GM10266 (cell line): ENCODE data around the gene ALOX15.
"Not testable (repeated sequence)": the region's sequence is repeated elsewhere in the genome, so short reads cannot be mapped to it uniquely, and the experiment has no call there.

Experiments used
- DNase-seq: peaks from one replicate; pipeline ENCODE4 v3.0.0; 2012; ENCODE audit errors: extremely low spot score
- TF ChIP-seq, protein P1 (sequence below): IDR thresholded peaks from 2 replicates; pipeline ENCODE4 v1.5.1; 2012; ENCODE audit warnings: mild to moderate bottlenecking, low read depth; ENCODE audit not compliant: control insufficient read depth, insufficient read depth; ENCODE audit errors: missing control alignments

ALOX15 gene, protein sequence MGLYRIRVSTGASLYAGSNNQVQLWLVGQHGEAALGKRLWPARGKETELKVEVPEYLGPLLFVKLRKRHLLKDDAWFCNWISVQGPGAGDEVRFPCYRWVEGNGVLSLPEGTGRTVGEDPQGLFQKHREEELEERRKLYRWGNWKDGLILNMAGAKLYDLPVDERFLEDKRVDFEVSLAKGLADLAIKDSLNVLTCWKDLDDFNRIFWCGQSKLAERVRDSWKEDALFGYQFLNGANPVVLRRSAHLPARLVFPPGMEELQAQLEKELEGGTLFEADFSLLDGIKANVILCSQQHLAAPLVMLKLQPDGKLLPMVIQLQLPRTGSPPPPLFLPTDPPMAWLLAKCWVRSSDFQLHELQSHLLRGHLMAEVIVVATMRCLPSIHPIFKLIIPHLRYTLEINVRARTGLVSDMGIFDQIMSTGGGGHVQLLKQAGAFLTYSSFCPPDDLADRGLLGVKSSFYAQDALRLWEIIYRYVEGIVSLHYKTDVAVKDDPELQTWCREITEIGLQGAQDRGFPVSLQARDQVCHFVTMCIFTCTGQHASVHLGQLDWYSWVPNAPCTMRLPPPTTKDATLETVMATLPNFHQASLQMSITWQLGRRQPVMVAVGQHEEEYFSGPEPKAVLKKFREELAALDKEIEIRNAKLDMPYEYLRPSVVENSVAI

DNA sequence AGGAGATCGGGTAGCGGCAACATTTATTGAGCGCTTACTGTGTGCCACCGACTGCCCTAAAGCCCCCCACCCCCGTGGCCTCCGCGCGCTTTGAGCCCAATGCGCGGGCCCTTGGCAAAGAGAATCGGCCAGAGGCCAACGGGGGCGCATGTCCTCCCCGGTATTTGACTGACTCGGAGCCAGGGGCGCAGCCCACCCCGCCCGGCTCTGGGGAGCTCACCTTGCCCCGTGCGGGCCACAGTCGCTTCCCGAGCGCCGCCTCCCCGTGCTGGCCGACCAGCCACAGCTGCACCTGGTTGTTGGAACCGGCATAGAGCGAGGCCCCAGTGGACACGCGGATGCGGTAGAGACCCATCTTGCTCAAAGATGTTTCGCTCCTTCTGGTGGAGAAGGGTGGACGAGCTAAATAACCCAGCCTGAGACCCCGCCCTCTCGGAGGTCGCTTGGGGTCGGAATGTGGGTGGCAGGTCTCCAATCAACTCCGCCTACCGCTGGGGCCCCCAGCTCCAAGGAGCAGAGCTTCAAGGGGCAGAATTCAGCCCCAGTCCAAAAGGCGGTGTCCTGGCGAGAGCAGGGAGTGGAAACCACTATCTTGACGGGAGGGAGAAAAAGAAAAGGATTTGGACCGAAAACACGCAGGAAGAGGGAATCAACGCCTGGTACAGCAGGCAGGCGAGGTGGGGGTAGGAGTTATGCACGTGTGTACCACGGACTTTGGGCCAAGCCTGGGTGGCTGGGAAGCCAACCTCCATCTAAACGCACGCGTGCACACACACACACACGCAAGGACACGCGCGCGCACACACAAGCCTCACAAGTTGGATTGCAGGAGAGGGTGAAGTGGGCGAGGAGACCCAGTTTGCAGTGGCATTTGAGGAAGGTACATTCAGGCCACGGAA lies at the start of gene ALOX15:
ALOX15 (minus strand) TSS at position 382 of the 899 bp plus-strand sequence; CDS start at position 355, 27 bp downstream.
- no peak for DNase-seq
- TF ChIP-seq, protein P1, sequence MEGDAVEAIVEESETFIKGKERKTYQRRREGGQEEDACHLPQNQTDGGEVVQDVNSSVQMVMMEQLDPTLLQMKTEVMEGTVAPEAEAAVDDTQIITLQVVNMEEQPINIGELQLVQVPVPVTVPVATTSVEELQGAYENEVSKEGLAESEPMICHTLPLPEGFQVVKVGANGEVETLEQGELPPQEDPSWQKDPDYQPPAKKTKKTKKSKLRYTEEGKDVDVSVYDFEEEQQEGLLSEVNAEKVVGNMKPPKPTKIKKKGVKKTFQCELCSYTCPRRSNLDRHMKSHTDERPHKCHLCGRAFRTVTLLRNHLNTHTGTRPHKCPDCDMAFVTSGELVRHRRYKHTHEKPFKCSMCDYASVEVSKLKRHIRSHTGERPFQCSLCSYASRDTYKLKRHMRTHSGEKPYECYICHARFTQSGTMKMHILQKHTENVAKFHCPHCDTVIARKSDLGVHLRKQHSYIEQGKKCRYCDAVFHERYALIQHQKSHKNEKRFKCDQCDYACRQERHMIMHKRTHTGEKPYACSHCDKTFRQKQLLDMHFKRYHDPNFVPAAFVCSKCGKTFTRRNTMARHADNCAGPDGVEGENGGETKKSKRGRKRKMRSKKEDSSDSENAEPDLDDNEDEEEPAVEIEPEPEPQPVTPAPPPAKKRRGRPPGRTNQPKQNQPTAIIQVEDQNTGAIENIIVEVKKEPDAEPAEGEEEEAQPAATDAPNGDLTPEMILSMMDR: no peak

DNA sequence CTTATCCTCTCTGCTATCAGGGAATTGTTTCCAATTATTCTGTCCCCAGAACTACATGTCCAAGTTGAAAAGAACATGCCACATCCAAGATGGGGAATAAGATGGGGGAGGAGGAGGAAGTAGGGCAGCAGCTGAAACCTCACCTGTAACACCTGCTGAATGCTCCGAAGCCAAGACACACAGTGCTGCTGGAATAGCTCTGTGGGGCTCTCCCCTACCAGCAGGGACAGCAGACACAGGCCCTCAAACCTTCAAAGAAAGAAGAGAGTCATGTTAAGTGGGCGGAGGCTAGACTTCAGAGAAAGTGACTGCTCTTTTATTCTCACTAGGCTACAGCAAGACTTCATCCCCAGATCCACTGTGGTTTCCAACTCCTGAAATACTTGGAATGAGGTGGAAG lies 49.3 kb upstream of the ALOX15 start:
- TF ChIP-seq, protein P1: no peak
- DNase-seq: no peak

DNA sequence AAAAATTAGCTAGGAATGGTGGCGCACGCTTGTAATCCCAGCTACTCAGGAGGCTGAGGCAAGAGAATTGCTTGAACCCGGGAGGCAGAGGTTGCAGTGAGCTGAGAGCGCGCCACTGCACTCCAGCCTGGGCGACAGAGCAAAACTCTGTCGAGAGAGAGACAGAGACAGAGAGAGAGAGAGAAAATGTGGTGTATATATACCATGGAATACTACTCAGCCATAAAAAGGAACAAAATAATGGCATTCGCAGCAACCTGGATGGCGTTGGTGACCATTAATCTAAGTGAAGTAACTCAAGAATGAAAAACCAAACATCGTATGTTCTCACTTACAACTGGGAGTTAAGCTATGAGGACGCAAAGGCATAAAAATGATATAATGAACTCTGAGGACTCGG lies 48.4 kb upstream of the ALOX15 start:
- DNase-seq: not testable (repeated sequence)

DNA sequence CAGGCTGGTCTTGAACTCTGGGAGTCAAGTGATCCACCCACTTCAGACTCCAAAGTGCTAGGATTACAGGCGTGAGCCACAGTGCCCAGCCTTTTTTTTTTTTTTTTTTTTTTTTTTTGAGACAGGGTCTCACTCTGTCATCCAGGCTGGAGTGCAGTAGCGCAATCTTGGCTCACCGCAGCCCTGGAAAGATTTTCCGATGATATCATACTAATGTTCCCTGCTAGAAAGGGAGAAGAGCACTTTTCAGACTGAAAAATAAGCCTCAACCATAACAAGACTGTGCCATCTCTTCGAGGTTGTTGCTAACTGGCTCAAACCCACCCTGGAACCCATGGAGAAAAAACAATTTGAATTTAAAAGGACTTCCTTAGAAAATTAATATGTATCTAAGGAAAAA lies 42.3 kb upstream of the ALOX15 start:
- not testable (repeated sequence) for DNase-seq

DNA sequence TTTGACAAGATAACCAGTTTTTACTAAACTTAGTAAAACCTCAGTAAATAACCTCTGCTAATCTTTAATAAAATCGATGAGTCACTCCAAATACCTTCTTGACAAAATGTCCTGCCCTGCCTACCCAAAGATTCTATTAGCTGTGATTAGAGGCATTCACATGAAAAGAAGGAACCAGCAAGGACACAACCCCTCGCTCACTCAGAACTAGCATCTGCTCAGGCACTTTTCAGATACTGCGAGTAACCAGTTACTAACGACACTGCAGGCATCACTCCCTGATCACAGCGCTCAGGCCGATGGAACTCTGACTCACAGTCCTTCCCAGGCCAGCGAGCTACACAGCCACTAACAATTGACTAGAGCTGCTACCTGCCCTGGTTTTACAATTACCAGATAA lies 38.2 kb upstream of the ALOX15 start:
- no peak for DNase-seq

DNA sequence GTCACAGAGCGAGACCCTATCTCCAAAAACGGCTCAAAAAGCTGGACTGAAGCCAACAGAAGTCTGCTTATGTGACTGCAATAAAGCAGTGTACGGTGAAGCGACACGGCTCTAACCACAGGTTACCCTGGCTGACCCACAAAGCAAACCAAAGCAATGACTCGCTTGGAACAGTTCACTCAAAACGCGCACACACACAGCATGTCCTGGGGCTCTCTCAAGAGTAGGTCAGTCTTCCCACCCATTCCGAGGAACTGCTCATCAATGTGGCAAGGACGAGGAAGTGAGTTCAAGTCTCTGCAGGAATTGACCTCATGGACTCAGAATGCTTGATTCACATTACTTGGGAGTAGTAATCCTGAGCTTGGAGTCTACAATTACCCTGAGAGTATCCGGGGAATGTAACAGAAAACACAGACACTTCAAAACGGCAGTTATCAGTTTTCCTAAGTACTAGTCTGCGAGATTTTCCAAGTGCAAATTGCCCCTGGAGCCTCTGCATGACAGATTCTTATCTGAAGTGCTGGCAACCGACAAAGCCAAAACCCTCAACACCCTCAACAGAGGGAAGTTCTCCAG lies 37.1 kb upstream of the ALOX15 start:
- no peak for DNase-seq
- TF ChIP-seq, protein P1: no peak

More for the DNA sequence above, 38.2 kb upstream of the ALOX15 start:
- TF ChIP-seq, protein P1: no peak

DNA sequence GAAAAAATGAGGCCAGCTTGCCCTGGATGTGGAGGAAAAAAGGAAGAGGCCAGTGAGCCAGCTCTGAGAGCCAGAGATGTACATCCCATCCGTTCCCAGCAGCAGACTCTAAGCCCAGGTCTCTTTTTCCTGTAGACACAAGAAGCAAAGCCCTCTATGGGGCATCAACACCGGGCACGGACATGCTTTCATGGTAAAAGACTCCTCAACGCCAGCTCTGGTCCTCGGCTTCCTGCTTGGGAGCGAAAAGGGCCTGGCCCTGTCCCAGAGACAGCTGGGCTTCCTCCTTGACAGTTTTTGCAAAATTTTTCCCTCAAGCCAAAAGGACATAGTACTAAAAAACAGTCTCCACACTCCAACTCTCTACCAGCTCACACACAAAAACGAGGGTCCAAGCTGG lies 35.3 kb upstream of the ALOX15 start:
- TF ChIP-seq, protein P1: no peak
- DNase-seq: no peak

DNA sequence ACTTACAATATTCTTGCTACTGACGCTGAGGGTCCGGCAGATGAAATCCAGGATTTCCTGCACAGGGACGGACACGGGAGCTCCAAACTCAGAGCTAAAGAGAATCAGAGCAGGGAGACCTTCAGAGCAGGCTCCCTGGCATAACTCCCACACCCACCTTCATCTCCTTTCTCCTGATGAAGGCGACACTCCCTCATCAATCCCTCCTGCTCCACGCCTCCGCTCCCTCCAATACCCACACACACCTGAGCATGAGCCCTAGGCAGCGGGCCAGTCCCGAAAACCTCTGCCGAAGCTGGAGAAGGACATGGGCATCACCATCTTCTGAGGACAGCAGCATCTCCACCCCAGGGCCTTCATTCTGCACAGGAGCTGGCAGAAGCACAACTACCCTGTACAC lies 34.3 kb upstream of the ALOX15 start:
- no peak for DNase-seq
- TF ChIP-seq, protein P1: no peak
